Colonic mucosa (tissue), 4 donors: ENCODE results near the gene ADAMTS2. TPM values are rescaled to one million over a fixed set of nuclear protein-coding genes. Genes with fewer than 3 reads are reported as not detected.

Experiments
- DNase-seq: peaks from one replicate; pipeline ENCODE4 v3.0.0-alpha.2; 2020
- H3K27ac ChIP-seq: fragments of 200-600 bp; one replicate; pipeline ENCODE4 v1.8.0; 2021
- H3K27me3 ChIP-seq: fragments of 200-600 bp; one replicate; pipeline ENCODE4 v1.8.0; 2021
- H3K36me3 ChIP-seq: fragments of 200-600 bp; one replicate; pipeline ENCODE4 v1.8.0; 2021
- H3K4me1 ChIP-seq: fragments of 200-600 bp; one replicate; pipeline ENCODE4 v1.8.0; 2021; ENCODE audit warnings: mild to moderate bottlenecking
- H3K4me3 ChIP-seq: fragments of 200-600 bp; one replicate; pipeline ENCODE4 v1.8.0; 2021
- H3K9ac ChIP-seq, 2 donors: one replicate each; pipeline ENCODE4 v1.7.0; 2013; ENCODE audit warnings: control low read depth in 2 of 2, low read depth in 2 of 2, low read length in 2 of 2
- H3K9me3 ChIP-seq: fragments of 200-600 bp; one replicate; pipeline ENCODE4 v1.8.0; 2021
- intact Hi-C: fragments of 100-400 bp; cut with DNase I; formaldehyde crosslinking; loops from one replicate; pipeline ENCODE4 v1.14.1; 2022
- total RNA-seq, 2 donors: library from RNA; stranded (reverse); fragmentation: NEBNext Ultra II Directional in 1 of 2; extraction: Animal tissue kit (Norgen Biotek cat#: 25700) in 1 of 2; gene quantifications; one replicate each; pipeline ENCODE4 v1.2.1, GENCODE V29; 2021
- TF ChIP-seq, protein P1 (sequence below): fragments of 200-600 bp; IDR thresholded peaks from one replicate; pipeline ENCODE4 v1.8.0; 2022; ENCODE audit warnings: antibody characterized with exemption, mild to moderate bottlenecking
- donor health status: healthy.
- donor health status: DM: no; HTN: no; CAD: no.
- donor health status: DM: no; HTN: no; CAD: no.

ADAMTS2 gene
- total RNA-seq, 2 donors from 2014 or later: 2.9 to 4.0 TPM

DNA sequence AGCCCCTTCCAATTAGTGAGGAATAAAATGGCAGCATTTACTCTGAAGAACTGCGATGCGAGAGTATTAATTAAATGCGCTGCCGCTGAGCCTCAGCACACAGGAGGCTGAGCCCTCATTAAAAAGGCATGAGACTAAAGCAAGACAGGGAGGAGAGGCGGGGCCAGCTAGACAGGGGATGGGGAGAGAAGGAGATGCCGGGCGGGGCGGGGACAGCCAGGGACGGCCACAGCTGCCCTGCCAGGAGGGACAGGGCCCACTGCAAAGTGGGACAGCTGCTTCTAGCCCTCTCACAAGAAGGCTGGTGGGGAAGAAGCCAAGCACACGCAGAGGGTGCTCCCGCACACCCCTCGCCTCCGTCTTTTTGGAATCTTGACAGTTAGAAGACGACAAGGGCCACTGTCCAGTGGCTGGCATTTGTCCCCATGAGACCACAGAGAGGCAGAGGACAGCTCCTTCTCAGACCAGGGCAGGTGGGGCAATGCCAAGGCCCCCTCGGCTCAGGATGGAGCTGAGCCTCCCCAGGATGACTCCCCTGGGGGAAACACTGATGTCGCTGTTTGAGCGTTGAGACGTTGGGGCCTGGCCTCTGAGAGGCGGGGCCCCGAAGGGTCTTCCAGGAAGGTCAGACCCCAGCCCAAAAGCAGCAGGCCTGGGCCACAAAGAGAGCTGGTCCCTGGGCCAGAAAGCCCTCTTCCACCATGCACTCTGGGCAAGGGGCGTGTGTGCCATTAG is 26.9 kb downstream of the ADAMTS2 start:
- Histone ChIP-seq H3K27me3 (no peaks in the 10 kb centered on the region), H3K4me3 (no peak overlapping the region), H3K9me3 (no peaks in the 10 kb centered on the region), H3K36me3 (no peaks in the 10 kb centered on the region), H3K9ac (no peak overlapping the region), H3K27ac (no peak overlapping the region), H3K4me1 (no peaks in the 10 kb centered on the region)
- intact Hi-C loops: no loop called here
- DNase-seq: no peak
- TF ChIP-seq, protein P1, sequence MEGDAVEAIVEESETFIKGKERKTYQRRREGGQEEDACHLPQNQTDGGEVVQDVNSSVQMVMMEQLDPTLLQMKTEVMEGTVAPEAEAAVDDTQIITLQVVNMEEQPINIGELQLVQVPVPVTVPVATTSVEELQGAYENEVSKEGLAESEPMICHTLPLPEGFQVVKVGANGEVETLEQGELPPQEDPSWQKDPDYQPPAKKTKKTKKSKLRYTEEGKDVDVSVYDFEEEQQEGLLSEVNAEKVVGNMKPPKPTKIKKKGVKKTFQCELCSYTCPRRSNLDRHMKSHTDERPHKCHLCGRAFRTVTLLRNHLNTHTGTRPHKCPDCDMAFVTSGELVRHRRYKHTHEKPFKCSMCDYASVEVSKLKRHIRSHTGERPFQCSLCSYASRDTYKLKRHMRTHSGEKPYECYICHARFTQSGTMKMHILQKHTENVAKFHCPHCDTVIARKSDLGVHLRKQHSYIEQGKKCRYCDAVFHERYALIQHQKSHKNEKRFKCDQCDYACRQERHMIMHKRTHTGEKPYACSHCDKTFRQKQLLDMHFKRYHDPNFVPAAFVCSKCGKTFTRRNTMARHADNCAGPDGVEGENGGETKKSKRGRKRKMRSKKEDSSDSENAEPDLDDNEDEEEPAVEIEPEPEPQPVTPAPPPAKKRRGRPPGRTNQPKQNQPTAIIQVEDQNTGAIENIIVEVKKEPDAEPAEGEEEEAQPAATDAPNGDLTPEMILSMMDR: no peak

DNA sequence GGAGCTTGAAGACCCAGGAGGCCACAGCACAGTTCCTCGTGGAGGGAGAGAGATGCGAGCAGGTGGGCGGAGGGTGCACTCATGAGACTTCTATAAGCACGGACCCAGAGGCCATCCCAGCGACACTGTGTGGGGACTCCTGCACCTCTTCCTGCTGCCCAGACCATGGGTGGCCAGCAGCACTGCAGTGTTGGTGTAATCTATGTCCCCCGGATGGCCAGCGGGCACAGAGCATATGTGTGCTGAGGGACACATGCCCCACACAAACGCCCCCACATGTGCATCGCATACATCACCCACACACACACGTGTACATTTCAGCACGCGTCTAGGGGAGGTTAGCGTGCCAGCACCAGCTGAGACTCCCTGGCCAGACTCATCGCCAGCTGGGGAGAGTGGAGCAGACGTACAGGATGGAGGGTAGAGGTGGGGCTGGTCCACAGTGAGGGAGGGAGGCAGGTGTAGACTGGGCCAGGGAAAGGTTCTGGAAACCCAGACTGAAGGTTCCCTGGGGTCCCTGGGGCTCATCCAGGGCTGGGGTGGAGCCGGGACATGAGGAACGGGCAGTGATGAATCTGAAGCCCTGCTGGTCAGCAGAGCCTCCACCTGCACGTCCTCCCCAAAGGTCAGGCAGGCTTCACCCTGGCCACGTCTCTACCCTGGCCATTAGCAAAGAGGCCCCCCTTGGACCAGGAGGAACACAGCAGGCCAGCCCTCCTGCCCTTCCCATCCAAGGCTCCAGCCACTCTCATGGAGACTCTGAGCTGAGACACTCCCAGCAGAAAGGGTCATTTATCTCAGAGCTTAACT is 27.6 kb downstream of the ADAMTS2 start:
- no peaks in the 10 kb centered on the region for H3K4me1 ChIP-seq
- H3K4me3 ChIP-seq: no peak overlapping the region
- no peaks in the 10 kb centered on the region for H3K27me3 ChIP-seq
- H3K9me3 ChIP-seq: no peaks in the 10 kb centered on the region
- intact Hi-C loops: no loop called here
- no peak for DNase-seq
- no peak overlapping the region for H3K9ac ChIP-seq
- no peaks in the 10 kb centered on the region for H3K36me3 ChIP-seq
- H3K27ac ChIP-seq: no peak overlapping the region
- TF ChIP-seq, protein P1: no peak

DNA sequence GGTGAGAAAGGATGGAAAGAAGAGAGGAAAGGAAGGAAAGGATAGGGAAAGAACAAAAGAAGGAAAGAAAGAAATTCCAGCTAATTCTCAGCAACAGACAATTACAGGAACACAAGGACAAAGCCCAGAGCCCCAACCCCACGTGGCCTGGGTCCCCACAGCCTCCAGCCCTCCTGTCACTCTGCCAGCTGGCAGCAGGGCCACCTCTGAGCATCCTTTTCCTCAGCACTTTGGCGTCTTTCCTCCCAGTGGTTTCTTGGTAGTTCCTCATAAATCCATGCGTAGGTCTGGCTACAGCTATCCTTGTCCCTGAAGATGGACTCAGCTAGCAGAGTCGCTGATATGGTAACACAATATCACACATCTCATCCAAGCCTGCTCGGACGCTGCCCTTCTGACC is 28.3 kb downstream of the ADAMTS2 start:
- Histone ChIP-seq H3K4me3 (no peak overlapping the region), H3K27ac (no peak overlapping the region), H3K36me3 (no peaks in the 10 kb centered on the region), H3K9me3 (no peaks in the 10 kb centered on the region), H3K27me3 (no peaks in the 10 kb centered on the region), H3K4me1 (no peaks in the 10 kb centered on the region), H3K9ac (no peak overlapping the region)
- no peak for DNase-seq
- intact Hi-C loops: no loop called here
- TF ChIP-seq, protein P1: no peak

DNA sequence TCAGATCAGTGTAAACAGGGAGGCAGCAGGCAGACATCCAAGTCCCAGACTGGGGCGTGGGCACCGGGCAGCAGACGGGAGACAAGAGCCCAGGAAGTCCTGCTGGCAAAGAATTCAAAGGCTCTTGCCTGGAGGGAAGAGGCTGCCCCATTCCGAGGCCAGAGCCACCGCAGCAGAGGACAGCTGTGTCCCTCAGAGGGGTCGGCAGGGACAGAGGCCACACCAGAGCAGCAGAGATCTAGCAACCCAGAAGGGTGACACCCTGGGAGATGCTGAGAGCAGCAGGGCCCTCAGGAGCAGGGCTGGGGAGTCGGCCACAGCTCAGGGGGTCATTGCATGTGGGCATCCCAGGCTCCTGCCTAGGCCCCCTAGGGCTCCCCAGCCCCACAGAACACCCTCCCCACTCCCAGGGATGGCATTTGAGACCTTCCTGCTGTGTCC is 29.1 kb downstream of the ADAMTS2 start:
- Histone ChIP-seq H3K9ac (no peak overlapping the region), H3K9me3 (no peaks in the 10 kb centered on the region), H3K4me3 (no peak overlapping the region), H3K27ac (no peak overlapping the region), H3K36me3 (no peaks in the 10 kb centered on the region), H3K27me3 (no peaks in the 10 kb centered on the region), H3K4me1 (no peaks in the 10 kb centered on the region)
- TF ChIP-seq, protein P1: no peak
- no peak for DNase-seq
- intact Hi-C loops: no loop called here

DNA sequence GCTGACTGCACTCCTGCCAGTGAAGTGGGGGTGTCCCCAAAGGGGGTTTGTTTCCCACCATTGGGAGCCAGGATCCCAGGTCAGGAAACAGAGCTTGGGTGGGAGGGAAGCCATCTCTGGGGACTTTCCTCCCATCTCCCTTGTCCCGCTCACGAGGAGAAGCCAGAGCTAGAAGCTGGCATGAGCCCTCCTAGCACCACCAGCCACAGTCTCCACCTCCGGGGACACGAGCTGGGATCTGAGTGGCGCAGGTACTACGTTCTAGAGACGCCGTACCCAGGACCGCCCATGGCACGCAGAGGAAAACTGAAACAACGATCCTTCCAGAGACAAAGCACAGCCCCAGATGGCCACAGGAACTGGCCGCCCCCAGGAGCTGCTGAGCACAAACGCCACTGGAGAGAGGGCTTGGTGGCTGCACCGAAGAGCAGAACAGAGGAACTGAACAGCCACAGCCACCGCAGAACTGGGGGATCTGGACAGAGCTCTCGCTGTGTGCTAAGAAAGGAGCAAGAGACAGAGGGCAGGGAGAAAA is 29.8 kb downstream of the ADAMTS2 start:
- Histone ChIP-seq H3K36me3 (no peaks in the 10 kb centered on the region), H3K27me3 (no peaks in the 10 kb centered on the region), H3K9ac (no peak overlapping the region), H3K4me3 (no peak overlapping the region), H3K9me3 (no peaks in the 10 kb centered on the region), H3K27ac (no peak overlapping the region), H3K4me1 (no peaks in the 10 kb centered on the region)
- intact Hi-C loops: no loop called here
- DNase-seq: no peak
- TF ChIP-seq, protein P1: no peak
